Activated CD4-positive, alpha-beta T cell treated with anti-CD3 and anti-CD28 coated beads, Interleukin-2, amount 10 ng/mL, durations not matched to agents 7 days and 5 days (primary cell): ENCODE measurements around the gene SLC30A3. TPM values are rescaled to one million over a fixed set of nuclear protein-coding genes. Genes with fewer than 3 reads are reported as not detected.

Experiments
- CTCF ChIA-PET: fragments of 350-600 bp; sonication (Branson Sonifier 250); formaldehyde crosslinking; loops from one replicate; lab custom pipeline; 2021; ENCODE audit warnings: antibody characterized with exemption; lab: Charles Lee
- POLR2A ChIA-PET: fragments of 350-600 bp; sonication (Branson Sonifier 250); formaldehyde crosslinking; loops from one replicate; lab custom pipeline; 2021; ENCODE audit warnings: antibody characterized with exemption; lab: Charles Lee
- DNase-seq: peaks from one replicate; pipeline ENCODE4 v3.0.0-alpha.2; 2020
- H3K27ac Mint-ChIP-seq: one replicate; pipeline ENCODE4 v1.8.0; 2021; ENCODE audit warnings: mild to moderate bottlenecking, moderate library complexity, mixed read lengths
- H3K27me3 Mint-ChIP-seq: one replicate; pipeline ENCODE4 v1.8.0; 2021; ENCODE audit warnings: mixed read lengths
- H3K36me3 Mint-ChIP-seq: one replicate; pipeline ENCODE4 v1.8.0; 2021; ENCODE audit warnings: low read depth, mixed read lengths
- H3K4me1 Mint-ChIP-seq: one replicate; pipeline ENCODE4 v1.8.0; 2021; ENCODE audit warnings: mixed read lengths
- H3K4me3 Mint-ChIP-seq: one replicate; pipeline ENCODE4 v1.8.0; 2021; ENCODE audit warnings: mild to moderate bottlenecking, moderate library complexity, mixed read lengths
- H3K9me3 Mint-ChIP-seq: one replicate; pipeline ENCODE4 v1.8.0; 2021; ENCODE audit warnings: mixed read lengths
- total RNA-seq, 2 experiments: library from RNA; stranded (reverse); gene quantifications; one replicate each; pipeline ENCODE4 v1.2.3, GENCODE V29; 2021

SLC30A3 gene
- total RNA-seq, 2 experiments from 2014 or later, result 0.23 to 0.45 TPM

DNA sequence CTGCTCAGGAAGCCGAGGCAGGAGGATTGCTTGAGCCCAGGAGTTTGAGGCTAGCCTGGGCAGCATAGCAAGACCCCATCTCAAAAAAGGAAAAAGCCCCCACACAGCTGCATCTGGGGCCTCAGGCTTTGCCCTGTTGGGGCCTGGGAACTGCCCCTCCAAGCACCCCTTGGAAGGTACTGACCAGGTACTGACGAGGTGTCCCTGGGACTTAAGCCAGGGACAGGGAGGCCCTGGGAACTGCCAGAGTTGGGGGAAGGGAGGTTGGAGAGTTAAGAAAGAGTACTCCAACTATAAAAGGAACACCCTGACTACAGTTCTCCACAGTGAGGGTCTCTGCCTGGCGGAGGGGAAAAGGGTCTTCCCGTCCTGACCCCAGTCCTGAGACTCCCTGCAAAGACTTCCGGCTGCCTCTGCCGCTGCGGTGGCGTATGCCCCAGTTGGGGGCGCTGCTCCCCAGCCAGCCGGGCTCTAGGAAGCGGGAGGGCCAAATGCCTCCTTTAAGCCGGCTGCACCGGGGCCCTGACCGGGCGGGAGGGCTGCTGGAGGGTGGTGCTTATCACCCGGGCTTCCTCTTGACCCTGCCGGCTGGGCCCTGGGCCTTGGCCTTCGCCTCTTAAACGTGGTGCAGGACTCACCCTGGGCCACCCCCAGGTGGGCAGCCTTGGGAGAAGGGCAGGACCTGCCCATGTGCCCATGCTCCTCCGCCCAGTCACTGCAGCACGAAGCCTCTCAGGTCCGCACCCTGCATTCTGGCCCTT is 12.8 kb downstream of the SLC30A3 start:
- Mint-ChIP-seq H3K36me3 (no peaks in the 10 kb centered on the region), H3K4me1 (no peaks in the 10 kb centered on the region), H3K9me3 (no peaks in the 10 kb centered on the region), H3K27me3 (peaks cover 16% of the 10 kb centered on the region), H3K27ac (no peak overlapping the region), H3K4me3 (no peak overlapping the region)
- DNase-seq, result peak; percentile 45
- CTCF ChIA-PET, result interaction anchor here (0.6 to 3.9 kb wide), 10 partner anchors 14 to 433 kb away, joined by 3 to 15 read pairs (median 4); partner anchors contain the start of gene TRIM54
- POLR2A ChIA-PET, result no interaction called here

DNA sequence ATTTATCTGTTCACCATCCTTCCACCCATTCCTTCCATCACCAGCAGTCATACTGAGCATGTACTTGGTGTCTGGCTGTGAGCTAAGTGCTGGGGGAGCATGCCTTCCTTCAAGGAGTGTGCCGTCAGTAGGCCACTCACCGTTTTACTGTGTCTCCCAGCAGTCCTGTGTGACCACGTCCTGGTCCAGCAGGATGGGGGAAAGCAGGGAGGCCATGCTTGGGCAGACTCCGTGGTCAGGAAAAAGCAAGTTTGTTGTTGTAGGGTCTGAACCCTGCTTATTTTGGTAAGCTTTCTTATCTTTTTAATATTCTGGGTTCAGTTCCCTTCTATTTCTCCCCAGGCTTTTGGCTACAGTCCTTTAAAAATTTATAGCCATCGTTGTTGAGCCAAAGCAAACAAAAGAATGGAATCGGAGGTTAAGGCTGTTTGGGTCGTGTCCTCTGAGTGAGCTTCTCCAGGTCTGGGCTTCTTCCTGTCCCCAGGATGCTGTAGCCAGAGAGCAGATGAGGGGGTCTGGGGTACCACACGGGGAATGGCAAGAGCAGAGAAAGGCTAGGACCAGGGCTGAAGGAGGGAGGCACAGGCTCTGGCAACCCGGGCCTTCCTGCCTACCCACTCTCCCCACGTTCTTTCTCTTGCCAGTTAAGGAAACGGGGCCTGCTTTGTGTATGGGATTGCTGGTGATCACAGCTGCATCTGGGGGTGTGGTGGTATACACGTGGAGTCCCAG is 13.5 kb downstream of the SLC30A3 start:
- ChIA-PET CTCF (interaction anchor here (0.6 to 3.9 kb wide), 7 partner anchors 15 to 433 kb away, joined by 3 to 12 read pairs (median 4); partner anchors contain the start of gene TRIM54), POLR2A (no interaction called here)
- no peak for DNase-seq
- Mint-ChIP-seq H3K27ac (no peak overlapping the region), H3K27me3 (peaks cover 14% of the 10 kb centered on the region), H3K4me1 (no peaks in the 10 kb centered on the region), H3K36me3 (no peaks in the 10 kb centered on the region), H3K4me3 (no peak overlapping the region), H3K9me3 (no peaks in the 10 kb centered on the region)

DNA sequence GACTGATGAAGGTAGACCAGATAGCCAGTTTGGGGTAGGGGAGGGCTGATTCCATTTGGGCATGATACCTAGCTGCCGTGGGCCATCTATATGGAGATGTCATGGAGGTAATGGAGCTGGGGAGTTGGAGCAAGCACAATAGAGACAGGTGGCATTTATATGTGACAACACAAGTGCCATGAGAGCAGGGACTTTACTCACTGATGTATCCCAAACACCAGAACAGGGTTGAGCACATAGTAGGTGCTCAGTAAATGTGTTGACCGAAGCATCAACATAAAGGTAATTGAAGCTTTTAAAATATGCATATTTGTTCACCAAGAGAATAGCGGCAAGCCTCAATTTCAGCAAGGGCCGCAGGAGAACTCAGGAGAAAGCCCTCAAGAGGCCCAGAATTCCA is 15.0 kb downstream of the SLC30A3 start:
- Mint-ChIP-seq H3K4me1 (no peaks in the 10 kb centered on the region), H3K4me3 (no peak overlapping the region), H3K36me3 (peaks cover 5% of the 10 kb centered on the region), H3K27me3 (peaks cover 14% of the 10 kb centered on the region), H3K27ac (no peak overlapping the region), H3K9me3 (no peaks in the 10 kb centered on the region)
- CTCF ChIA-PET, result interaction anchor here (1.8 to 3.9 kb wide), 2 partner anchors 14 to 32 kb away, joined by 9 to 12 read pairs; no protein-coding TSS in a partner anchor
- DNase-seq, result no peak
- POLR2A ChIA-PET, result no interaction called here

DNA sequence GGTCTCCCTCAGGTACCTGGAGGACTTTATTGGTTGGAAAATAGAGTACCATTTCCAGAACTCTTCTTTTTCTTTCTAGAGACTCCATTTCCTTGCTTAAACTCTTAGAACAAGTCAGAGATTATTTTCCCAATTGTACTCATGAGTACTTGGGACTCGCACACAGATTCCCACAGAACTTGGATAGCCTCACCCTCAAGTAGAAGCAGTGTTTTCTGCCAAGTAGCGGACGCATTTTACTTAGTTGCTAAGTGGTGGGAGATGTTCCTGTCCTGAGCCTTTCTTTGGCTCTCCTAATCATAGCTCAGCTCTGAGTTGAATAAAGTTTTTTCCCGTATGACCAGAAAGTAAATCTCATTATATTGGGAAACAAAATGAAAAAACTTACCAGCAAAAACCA is 17.2 kb downstream of the SLC30A3 start:
- peaks cover 4% of the 10 kb centered on the region for H3K27me3 Mint-ChIP-seq
- H3K9me3 Mint-ChIP-seq, result no peaks in the 10 kb centered on the region
- DNase-seq, result no peak
- H3K4me1 Mint-ChIP-seq, result peaks cover 12% of the 10 kb centered on the region
- CTCF ChIA-PET, result no interaction called here
- POLR2A ChIA-PET, result no interaction called here
- H3K36me3 Mint-ChIP-seq, result peaks cover 18% of the 10 kb centered on the region
- H3K4me3 Mint-ChIP-seq, result no peak overlapping the region
- no peak overlapping the region for H3K27ac Mint-ChIP-seq

DNA sequence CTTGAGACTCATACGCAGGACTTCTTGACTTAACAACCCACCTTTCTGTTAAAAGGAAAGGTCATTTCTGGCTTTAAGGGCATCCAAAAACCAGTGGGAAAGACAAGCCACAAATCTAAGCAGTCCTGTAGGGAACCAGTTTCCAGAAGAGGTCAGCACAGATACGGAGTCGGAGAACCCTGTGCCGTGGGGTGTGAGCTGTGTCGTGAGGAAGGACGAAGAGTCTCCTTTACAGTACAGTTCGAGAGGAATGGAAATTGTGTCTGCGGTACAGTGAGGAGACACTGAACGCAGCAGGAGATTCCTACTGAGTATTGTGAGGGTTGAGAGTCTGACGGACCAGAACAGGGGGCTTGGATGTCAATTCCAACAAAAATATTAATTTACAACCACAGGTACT is 17.7 kb downstream of the SLC30A3 start:
- H3K36me3 Mint-ChIP-seq, result peaks cover 23% of the 10 kb centered on the region
- no peak overlapping the region for H3K4me3 Mint-ChIP-seq

DNA sequence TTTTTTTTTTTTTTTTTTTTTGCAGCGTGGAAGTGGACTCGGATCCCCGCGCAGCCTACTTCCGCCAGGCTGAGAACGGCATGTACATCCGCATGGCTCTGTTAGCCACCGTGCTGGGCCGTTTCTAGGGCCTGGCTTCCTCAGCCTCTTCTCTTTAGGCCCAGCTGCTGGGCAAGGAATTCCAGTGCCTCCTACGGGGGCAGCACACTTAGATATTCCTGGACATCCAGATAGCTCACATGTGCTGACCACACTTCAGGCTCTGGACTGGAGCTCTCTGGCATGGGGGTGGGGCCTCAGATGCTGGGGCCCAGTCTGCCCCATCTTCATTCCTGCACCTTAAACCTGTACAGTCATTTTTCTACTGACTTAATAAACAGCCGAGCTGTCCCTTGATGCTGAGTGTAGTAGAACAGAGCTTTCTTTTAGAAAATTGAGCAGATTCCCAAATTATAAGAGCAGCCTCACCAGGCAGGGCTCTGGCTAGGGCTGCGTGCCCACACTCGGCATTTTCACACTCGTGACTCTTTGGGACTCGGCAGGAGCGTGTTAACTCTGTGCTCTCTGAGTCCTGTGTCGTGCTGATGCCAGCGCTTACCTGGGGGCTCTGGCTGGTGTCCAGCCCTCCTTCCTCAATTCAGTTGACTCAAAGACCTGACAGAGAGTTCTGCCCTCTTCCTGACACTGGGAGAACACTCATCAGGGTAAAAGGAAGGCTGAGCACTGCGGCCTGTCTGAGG is 19.3 kb downstream of the SLC30A3 start:
- peaks cover 4% of the 10 kb centered on the region for H3K27me3 Mint-ChIP-seq
- no peak for DNase-seq
- H3K27ac Mint-ChIP-seq, result no peak overlapping the region
- ChIA-PET CTCF (interaction anchor here (0.9 to 1.1 kb wide), 2 partner anchors 9 to 17 kb away, joined by 3 read pairs; no protein-coding TSS in a partner anchor), POLR2A (no interaction called here)
- H3K36me3 Mint-ChIP-seq, result peaks cover 31% of the 10 kb centered on the region
- no peaks in the 10 kb centered on the region for H3K9me3 Mint-ChIP-seq
- peaks cover 12% of the 10 kb centered on the region for H3K4me1 Mint-ChIP-seq
- no peak overlapping the region for H3K4me3 Mint-ChIP-seq

More for the DNA sequence above, 17.7 kb downstream of the SLC30A3 start:
- peaks cover 4% of the 10 kb centered on the region for H3K27me3 Mint-ChIP-seq
- no peak overlapping the region for H3K27ac Mint-ChIP-seq
- peaks cover 12% of the 10 kb centered on the region for H3K4me1 Mint-ChIP-seq
- no peak for DNase-seq
- ChIA-PET CTCF (no interaction called here), POLR2A (no interaction called here)
- H3K9me3 Mint-ChIP-seq, result no peaks in the 10 kb centered on the region

DNA sequence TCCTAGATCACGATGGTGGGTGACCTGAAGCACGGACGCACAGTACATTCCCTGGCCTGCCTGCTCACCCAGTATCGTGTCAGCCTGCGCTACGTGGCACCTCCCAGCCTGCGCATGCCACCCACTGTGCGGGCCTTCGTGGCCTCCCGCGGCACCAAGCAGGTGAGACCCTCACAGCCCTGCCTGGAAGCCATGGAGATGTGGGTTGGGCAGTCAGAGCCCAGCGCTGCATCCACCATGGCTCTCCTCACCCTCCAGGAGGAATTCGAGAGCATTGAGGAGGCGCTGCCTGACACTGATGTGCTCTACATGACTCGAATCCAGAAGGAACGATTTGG is 20.3 kb downstream of the SLC30A3 start:
- H3K36me3 Mint-ChIP-seq, result peaks cover 36% of the 10 kb centered on the region
- H3K27ac Mint-ChIP-seq, result no peak overlapping the region
- no peaks in the 10 kb centered on the region for H3K27me3 Mint-ChIP-seq
- POLR2A ChIA-PET, result no interaction called here
- CTCF ChIA-PET, result no interaction called here
- H3K4me3 Mint-ChIP-seq, result no peak overlapping the region
- H3K9me3 Mint-ChIP-seq, result no peaks in the 10 kb centered on the region
- no peak for DNase-seq
- H3K4me1 Mint-ChIP-seq, result peaks cover 12% of the 10 kb centered on the region

DNA sequence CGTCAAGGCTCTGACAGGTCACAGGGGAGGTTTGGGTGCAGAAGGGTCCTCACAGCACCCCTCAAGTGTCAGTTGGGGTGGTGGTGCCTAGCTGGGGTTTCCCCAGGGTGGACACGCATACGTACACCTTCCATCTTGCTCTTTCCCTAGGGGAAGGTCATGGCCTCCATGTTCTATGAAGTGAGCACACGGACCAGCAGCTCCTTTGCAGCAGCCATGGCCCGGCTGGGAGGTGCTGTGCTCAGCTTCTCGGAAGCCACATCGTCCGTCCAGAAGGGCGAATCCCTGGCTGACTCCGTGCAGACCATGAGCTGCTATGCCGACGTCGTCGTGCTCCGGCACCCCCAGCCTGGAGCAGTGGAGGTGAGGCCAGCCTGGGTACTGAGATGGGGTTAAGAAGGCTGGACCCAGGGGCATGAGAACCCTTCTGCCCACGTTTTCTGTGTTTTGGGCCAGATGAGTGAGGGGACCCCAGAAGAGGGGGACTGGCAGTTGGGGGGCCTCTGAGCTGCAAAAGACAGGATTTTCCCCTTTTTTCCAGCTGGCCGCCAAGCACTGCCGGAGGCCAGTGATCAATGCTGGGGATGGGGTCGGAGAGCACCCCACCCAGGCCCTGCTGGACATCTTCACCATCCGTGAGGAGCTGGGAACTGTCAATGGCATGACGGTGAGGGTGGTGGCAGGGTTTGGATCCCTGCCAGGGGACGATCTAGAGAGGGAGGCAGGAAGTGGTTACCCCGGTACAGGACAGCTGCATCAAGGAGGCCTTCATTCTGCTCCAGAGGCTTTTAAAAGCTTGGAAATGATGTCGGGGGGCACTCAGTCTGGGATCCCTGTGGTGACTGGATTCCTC is 20.9 kb downstream of the SLC30A3 start:
- no peaks in the 10 kb centered on the region for H3K27me3 Mint-ChIP-seq
- H3K27ac Mint-ChIP-seq, result peak overlapping the region; percentile 41
- peaks cover 41% of the 10 kb centered on the region for H3K36me3 Mint-ChIP-seq
- peaks cover 12% of the 10 kb centered on the region for H3K4me1 Mint-ChIP-seq
- CTCF ChIA-PET, result interaction anchor here (0.6 to 1.0 kb wide), 2 partner anchors 38 to 195 kb away, joined by 3 read pairs; no protein-coding TSS in a partner anchor
- POLR2A ChIA-PET, result no interaction called here
- H3K9me3 Mint-ChIP-seq, result no peaks in the 10 kb centered on the region
- no peak for DNase-seq
- no peak overlapping the region for H3K4me3 Mint-ChIP-seq

DNA sequence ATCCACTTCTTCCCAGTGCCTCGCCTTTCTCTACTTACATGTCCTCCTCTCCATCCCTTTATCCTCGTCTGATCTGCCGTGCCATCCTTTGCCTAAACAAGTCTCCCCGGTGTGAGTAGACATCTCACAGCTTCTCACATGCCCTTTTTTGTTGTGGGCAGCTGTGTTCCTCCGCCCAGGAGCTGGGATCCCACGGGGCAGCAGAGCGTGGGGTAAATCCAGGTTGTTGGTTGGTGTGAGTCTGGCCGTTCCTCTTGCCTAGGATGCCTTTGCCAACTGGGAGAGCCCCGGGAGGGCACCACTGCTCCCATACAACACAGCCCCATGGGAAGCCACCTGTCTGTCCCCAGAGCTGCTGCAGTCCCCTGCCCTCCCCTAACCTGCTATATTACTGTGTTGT is 22.4 kb downstream of the SLC30A3 start:
- no peak overlapping the region for H3K27ac Mint-ChIP-seq
- ChIA-PET CTCF (interaction anchor here (0.8 kb wide), 1 partner anchor 173 kb away, joined by 3 read pairs; no protein-coding TSS in a partner anchor), POLR2A (no interaction called here)
- peaks cover 12% of the 10 kb centered on the region for H3K4me1 Mint-ChIP-seq
- peaks cover 46% of the 10 kb centered on the region for H3K36me3 Mint-ChIP-seq
- DNase-seq, result no peak
- H3K4me3 Mint-ChIP-seq, result no peak overlapping the region
- H3K9me3 Mint-ChIP-seq, result no peaks in the 10 kb centered on the region
- H3K27me3 Mint-ChIP-seq, result no peaks in the 10 kb centered on the region

DNA sequence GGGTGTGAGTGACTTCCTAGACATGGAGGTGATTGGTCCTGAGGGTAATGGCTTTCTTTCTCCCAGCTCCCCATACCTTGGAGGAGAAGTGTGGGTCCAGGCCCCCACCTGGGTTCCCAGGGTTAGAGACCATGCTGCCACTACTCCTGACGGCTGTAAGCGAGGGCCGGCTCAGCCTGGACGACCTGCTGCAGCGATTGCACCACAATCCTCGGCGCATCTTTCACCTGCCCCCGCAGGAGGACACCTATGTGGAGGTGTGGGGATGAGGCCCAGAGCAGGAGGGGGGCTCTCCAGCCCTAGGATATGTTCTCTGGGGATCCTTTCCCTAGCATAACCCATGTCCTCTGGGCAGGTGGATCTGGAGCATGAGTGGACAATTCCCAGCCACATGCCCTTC is 23.9 kb downstream of the SLC30A3 start:
- no peak overlapping the region for H3K4me3 Mint-ChIP-seq
- ChIA-PET POLR2A (no interaction called here), CTCF (no interaction called here)
- peaks cover 56% of the 10 kb centered on the region for H3K36me3 Mint-ChIP-seq
- H3K27ac Mint-ChIP-seq, result no peak overlapping the region
- peaks cover 12% of the 10 kb centered on the region for H3K4me1 Mint-ChIP-seq
- H3K9me3 Mint-ChIP-seq, result no peaks in the 10 kb centered on the region
- H3K27me3 Mint-ChIP-seq, result no peaks in the 10 kb centered on the region
- DNase-seq, result no peak

DNA sequence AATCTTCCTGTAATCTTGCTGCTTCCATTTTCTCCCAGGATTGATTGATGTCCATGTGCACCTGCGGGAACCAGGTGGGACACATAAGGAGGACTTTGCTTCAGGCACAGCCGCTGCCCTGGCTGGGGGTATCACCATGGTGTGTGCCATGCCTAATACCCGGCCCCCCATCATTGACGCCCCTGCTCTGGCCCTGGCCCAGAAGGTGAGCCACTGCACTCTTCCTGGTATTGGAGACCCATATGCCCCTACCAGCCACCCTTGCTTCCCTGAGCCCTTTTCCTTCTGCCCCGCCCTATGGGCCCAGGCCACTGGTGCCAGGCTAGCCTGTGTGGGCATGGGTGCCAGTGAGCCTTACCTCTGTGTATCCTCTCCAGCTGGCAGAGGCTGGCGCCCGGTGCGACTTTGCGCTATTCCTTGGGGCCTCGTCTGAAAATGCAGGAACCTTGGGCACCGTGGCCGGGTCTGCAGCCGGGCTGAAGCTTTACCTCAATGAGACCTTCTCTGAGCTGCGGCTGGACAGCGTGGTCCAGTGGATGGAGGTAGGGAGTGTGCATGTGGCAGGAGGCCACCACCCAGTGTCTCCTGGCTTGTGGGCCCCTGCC is 25.4 kb downstream of the SLC30A3 start:
- Mint-ChIP-seq H3K27ac (no peak overlapping the region), H3K36me3 (peaks cover 58% of the 10 kb centered on the region), H3K27me3 (no peaks in the 10 kb centered on the region), H3K4me3 (no peak overlapping the region), H3K4me1 (peaks cover 9% of the 10 kb centered on the region), H3K9me3 (no peaks in the 10 kb centered on the region)
- ChIA-PET CTCF (no interaction called here), POLR2A (no interaction called here)
- no peak for DNase-seq

DNA sequence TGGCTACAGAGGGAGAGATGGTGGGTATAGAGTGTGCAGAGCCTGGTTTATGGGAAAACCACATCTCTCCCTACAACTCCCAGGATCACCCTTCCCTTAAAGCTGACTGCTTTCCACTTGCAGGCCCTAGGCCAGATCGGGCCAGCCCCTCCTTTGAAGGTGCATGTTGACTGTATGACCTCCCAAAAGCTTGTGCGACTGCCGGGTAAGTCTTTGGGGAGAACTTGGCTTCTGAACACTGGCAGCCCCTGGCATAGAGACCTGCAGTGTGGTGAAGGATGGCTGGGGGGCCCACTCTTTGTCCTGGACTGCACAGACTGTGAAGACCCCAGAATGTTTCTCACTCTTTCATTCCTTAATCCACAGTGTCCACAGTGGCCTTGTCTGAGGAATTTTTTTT is 26.2 kb downstream of the SLC30A3 start:
- H3K27ac Mint-ChIP-seq, result no peak overlapping the region
- POLR2A ChIA-PET, result no interaction called here
- no peak for DNase-seq
- H3K4me1 Mint-ChIP-seq, result peaks cover 1% of the 10 kb centered on the region
- H3K27me3 Mint-ChIP-seq, result no peaks in the 10 kb centered on the region
- H3K36me3 Mint-ChIP-seq, result peaks cover 55% of the 10 kb centered on the region
- CTCF ChIA-PET, result interaction anchor here (2.1 kb wide), 1 partner anchor 43 kb away, joined by 8 read pairs; no protein-coding TSS in a partner anchor
- H3K9me3 Mint-ChIP-seq, result no peaks in the 10 kb centered on the region
- H3K4me3 Mint-ChIP-seq, result no peak overlapping the region
